Fibroblast of lung (primary cell): ENCODE results near the gene TMEM92. TPM values are rescaled to one million over a fixed set of nuclear protein-coding genes. Genes with fewer than 3 reads are reported as not detected.

Source experiments
- DNase-seq, 2 donors: peaks; one replicate each; pipeline versions ENCODE4 v3.0.0 to v3.0.0-alpha.2; 2010; ENCODE audit warnings: low read depth in 2 of 2
- H2AFZ ChIP-seq: 2 replicates; pipeline ENCODE4 v1.5.1; 2012; ENCODE audit warnings: low read length, control low read depth, inconsistent platforms
- H3K27ac ChIP-seq: 2 replicates; pipeline ENCODE4 v1.5.1; 2011; ENCODE audit warnings: low read length, control low read depth; ENCODE audit not compliant: insufficient read depth
- H3K27me3 ChIP-seq: 2 replicates; pipeline ENCODE4 v1.5.1; 2011; ENCODE audit warnings: mild to moderate bottlenecking, low read length; ENCODE audit not compliant: control insufficient read depth, insufficient read depth
- H3K36me3 ChIP-seq: 2 replicates; pipeline ENCODE4 v1.5.1; 2011; ENCODE audit warnings: low read length; ENCODE audit not compliant: control insufficient read depth, insufficient read depth
- H3K4me1 ChIP-seq: 2 replicates; pipeline ENCODE4 v1.5.1; 2011; ENCODE audit warnings: low read length; ENCODE audit not compliant: control insufficient read depth, insufficient read depth; ENCODE audit errors: extremely low read depth
- H3K4me2 ChIP-seq: 2 replicates; pipeline ENCODE4 v1.5.1; 2011; ENCODE audit warnings: low read length, control low read depth; ENCODE audit not compliant: insufficient read depth; ENCODE audit errors: extremely low read depth
- H3K4me3 ChIP-seq, 4 experiments: fragments of 200-600 bp in 1 of 4; sonication (generic) in 1 of 4; replicated peaks in 1 of 4; 2 replicates each; pipeline ENCODE4 v1.5.1; 2011 to 2016; ENCODE audit warnings: low read length in 4 of 4, low read depth in 3 of 4, mild to moderate bottlenecking in 3 of 4, control low read depth in 2 of 4, inconsistent platforms in 1 of 4, mixed read lengths in 1 of 4; ENCODE audit not compliant: insufficient read depth in 1 of 4; ENCODE audit errors: control extremely low read depth in 1 of 4
- H3K79me2 ChIP-seq: 2 replicates; pipeline ENCODE4 v1.5.1; 2012; ENCODE audit warnings: mild to moderate bottlenecking, low read length, inconsistent platforms; ENCODE audit not compliant: control insufficient read depth, insufficient read depth
- H3K9ac ChIP-seq: 2 replicates; pipeline ENCODE4 v1.5.1; 2011; ENCODE audit warnings: mild to moderate bottlenecking, low read length, control low read depth; ENCODE audit not compliant: insufficient read depth
- H3K9me3 ChIP-seq: 2 replicates; pipeline ENCODE4 v1.5.1; 2012; ENCODE audit warnings: low read depth, low read length; ENCODE audit not compliant: control insufficient read depth, insufficient read depth
- H4K20me1 ChIP-seq: 2 replicates; pipeline ENCODE4 v1.5.1; 2011; ENCODE audit warnings: low read length; ENCODE audit not compliant: control insufficient read depth, insufficient read depth; ENCODE audit errors: extremely low read depth
- CTCF ChIP-seq, 2 donors: IDR thresholded peaks in 1 of 2; conservative IDR thresholded peaks in 1 of 2; 1 replicate in 1 of 2; 2 replicates in 1 of 2; pipeline ENCODE4 v1.5.1; 2011 to 2012; ENCODE audit warnings: low read length in 2 of 2, control low read depth in 1 of 2, inconsistent platforms in 1 of 2, low read depth in 1 of 2, mild to moderate bottlenecking in 1 of 2
- EZH2 ChIP-seq: IDR thresholded peaks from 2 replicates; pipeline ENCODE4 v1.5.1; 2012; ENCODE audit warnings: low read length, control low read depth, mild to moderate bottlenecking; ENCODE audit errors: missing control alignments
- polyA plus RNA-seq, 2 donors: library from polyadenylated mRNA; depleted of rRNA in 1 of 2; stranded (reverse) in 1 of 2; unstranded in 1 of 2; fragments of >200 nt; gene quantifications; 2 replicates each; pipeline ENCODE4 v1.2.1, GENCODE V29; 2011 to 2012; ENCODE audit warnings: missing spikeins in 1 of 2
- total RNA-seq: library from RNA; depleted of rRNA; stranded (reverse); fragments of >200 nt; gene quantifications from 2 replicates; pipeline ENCODE4 v1.2.1, GENCODE V29; 2014

The TMEM92 gene
- total and polyA plus RNA-seq, 2 donors (not counting 1 experiment from before 2014, with no cell fraction given), result under 0.01 to 0.05 TPM

DNA sequence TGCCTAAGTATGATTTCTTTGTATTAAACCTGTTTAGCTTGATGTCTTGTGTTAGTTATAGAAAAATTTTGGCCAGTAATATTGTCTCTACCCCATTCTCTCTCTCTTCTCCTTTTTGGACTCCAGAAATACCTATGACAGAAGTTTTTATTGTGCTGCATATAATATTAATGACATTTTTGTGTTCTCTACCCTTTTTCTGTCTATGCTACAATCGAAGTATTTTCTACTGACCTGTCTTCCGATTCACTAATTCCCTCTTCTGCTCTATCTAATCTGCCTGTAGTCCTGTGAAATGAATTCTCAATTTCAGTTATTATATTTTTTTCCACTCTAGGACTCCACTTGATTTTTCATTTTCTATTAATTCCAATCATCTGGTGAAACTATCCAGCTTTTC is 26.0 kb upstream of the TMEM92 start:
- TF ChIP-seq CTCF (conservative IDR thresholded peaks at IDR 0.05 in 1 of 2, IDR thresholded peaks at IDR 0.05 in 1 of 2; ENCODE audit: low read depth in 1 of 2, low read length in 2 of 2) (no peak), EZH2 (no peak)

DNA sequence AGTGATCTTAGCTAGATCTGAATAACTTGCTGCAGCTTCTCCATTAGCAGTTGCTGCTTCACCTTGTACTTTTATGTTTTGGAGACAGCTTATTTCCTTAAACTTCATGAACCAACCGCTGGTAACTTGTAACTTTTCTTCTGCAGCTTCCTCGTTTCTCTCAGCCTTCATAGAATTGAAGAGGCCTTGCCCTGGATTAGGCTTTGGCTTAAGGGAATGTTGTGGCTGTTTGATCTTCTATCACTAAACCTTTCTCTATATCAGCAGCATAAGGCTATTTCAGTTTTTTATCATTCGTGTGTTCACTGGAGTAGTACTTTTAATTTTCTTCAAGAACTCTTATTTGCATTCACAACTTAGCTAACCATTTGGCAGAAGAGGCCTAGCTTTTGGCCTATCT is 21.5 kb upstream of the TMEM92 start:
- Histone ChIP-seq H3K36me3 (no peaks in the 10 kb centered on the region), H3K27me3 (no peaks in the 10 kb centered on the region), H3K4me1 (peaks cover 1% of the 10 kb centered on the region), H3K4me2 (no peak overlapping the region), H3K9me3 (no peaks in the 10 kb centered on the region), H4K20me1 (no peaks in the 10 kb centered on the region), H3K4me3 (no peak overlapping the region), H3K27ac (no peak overlapping the region), H3K9ac (no peak overlapping the region), H3K79me2 (no peaks in the 10 kb centered on the region), H2AFZ (no peak overlapping the region)
- DNase-seq, result no peak
- TF ChIP-seq EZH2, result no peak
- no peak for TF ChIP-seq CTCF (conservative IDR thresholded peaks at IDR 0.05 in 1 of 2, IDR thresholded peaks at IDR 0.05 in 1 of 2; ENCODE audit: low read depth in 1 of 2, low read length in 2 of 2)

More for the DNA sequence above, 26.0 kb upstream of the TMEM92 start:
- Histone ChIP-seq H3K9ac (no peak overlapping the region), H4K20me1 (no peaks in the 10 kb centered on the region), H3K27me3 (no peaks in the 10 kb centered on the region), H3K4me1 (no peaks in the 10 kb centered on the region), H3K36me3 (no peaks in the 10 kb centered on the region), H3K79me2 (no peaks in the 10 kb centered on the region), H3K4me2 (no peak overlapping the region), H3K4me3 (no peak overlapping the region), H3K9me3 (no peaks in the 10 kb centered on the region), H2AFZ (no peak overlapping the region), H3K27ac (no peak overlapping the region)
- DNase-seq, result no peak

GRCh38 chr17:50255766-50256635 is 18.3 kb upstream of the TMEM92 start:
- no peak overlapping the region for H3K9ac ChIP-seq
- H3K4me1 ChIP-seq, result peaks cover 9% of the 10 kb centered on the region
- no peaks in the 10 kb centered on the region for H3K36me3 ChIP-seq
- no peaks in the 10 kb centered on the region for H3K27me3 ChIP-seq
- H2AFZ ChIP-seq, result no peak overlapping the region
- DNase-seq, result no peak
- no peak for TF ChIP-seq EZH2
- TF ChIP-seq CTCF (conservative IDR thresholded peaks at IDR 0.05 in 1 of 2, IDR thresholded peaks at IDR 0.05 in 1 of 2; ENCODE audit: low read depth in 1 of 2, low read length in 2 of 2), result no peak
- H4K20me1 ChIP-seq, result no peaks in the 10 kb centered on the region
- H3K4me3 ChIP-seq, result no peak overlapping the region
- no peak overlapping the region for H3K27ac ChIP-seq
- no peaks in the 10 kb centered on the region for H3K9me3 ChIP-seq
- H3K4me2 ChIP-seq, result no peak overlapping the region
- H3K79me2 ChIP-seq, result no peaks in the 10 kb centered on the region
